ENCODE data around the gene PKN1. TPM values are rescaled to one million over a fixed set of nuclear protein-coding genes. Genes with fewer than 3 reads are reported as not detected.
"Not testable (repeated sequence)": the region's sequence is repeated elsewhere in the genome, so short reads cannot be mapped to it uniquely, and the experiment has no call there.

Gene PKN1
- total RNA-seq, 4 donors from 2014 or later: 56.2 to 129 (median 82.4) TPM

- no peak for TF ChIP-seq POLR2A (IDR thresholded peaks at IDR 0.05)
- TF ChIP-seq CTCF (IDR thresholded peaks at IDR 0.05): no peak
- Histone ChIP-seq H3K4me3 (no peak overlapping the region), H3K27ac (no peak overlapping the region), H3K36me3 (no peaks in the 10 kb centered on the region), H3K9me3 (no peaks in the 10 kb centered on the region), H3K4me1 (no peaks in the 10 kb centered on the region), H3K27me3 (no peaks in the 10 kb centered on the region)
- intact Hi-C loops (cut with DNase I; ENCODE audit: low total_unique reads): no loop called here
- DNase-seq: no peak
Observed at GRCh38 chr19:14449321-14449720, 16.2 kb downstream of the PKN1 start.

GRCh38 chr19:14450168-14450874, 17.2 kb downstream of the PKN1 start:
- H3K4me3 ChIP-seq: no peak overlapping the region
- no peaks in the 10 kb centered on the region for H3K4me1 ChIP-seq
- no peaks in the 10 kb centered on the region for H3K9me3 ChIP-seq
- no peaks in the 10 kb centered on the region for H3K27me3 ChIP-seq
- H3K36me3 ChIP-seq: no peaks in the 10 kb centered on the region
- TF ChIP-seq POLR2A (IDR thresholded peaks at IDR 0.05): no peak
- intact Hi-C loops (cut with DNase I; ENCODE audit: low total_unique reads): no loop called here
- no peak overlapping the region for H3K27ac ChIP-seq
- DNase-seq: peak in 1 of 2 donors; percentile 33

- intact Hi-C loops (cut with DNase I; ENCODE audit: low total_unique reads): no loop called here
- Histone ChIP-seq H3K4me3 (no peak overlapping the region), H3K9me3 (no peaks in the 10 kb centered on the region), H3K27ac (no peak overlapping the region), H3K36me3 (no peaks in the 10 kb centered on the region), H3K4me1 (no peaks in the 10 kb centered on the region), H3K27me3 (no peaks in the 10 kb centered on the region)
- no peak for TF ChIP-seq CTCF (IDR thresholded peaks at IDR 0.05)
- no peak for TF ChIP-seq POLR2A (IDR thresholded peaks at IDR 0.05)
- DNase-seq: no peak
Observed at GRCh38 chr19:14450876-14451275, 17.8 kb downstream of the PKN1 start.

GRCh38 chr19:14452303-14452702, 19.2 kb downstream of the PKN1 start:
- DNase-seq; H3K4me1 ChIP-seq; H3K27me3 ChIP-seq; H3K9me3 ChIP-seq; H3K4me3 ChIP-seq; H3K27ac ChIP-seq; intact Hi-C loops (cut with DNase I; ENCODE audit: low total_unique reads); H3K36me3 ChIP-seq: not testable (repeated sequence)

GRCh38 chr19:14459703-14460102, 26.6 kb downstream of the PKN1 start:
- H3K36me3 ChIP-seq: no peaks in the 10 kb centered on the region
- no peak overlapping the region for H3K27ac ChIP-seq
- DNase-seq: no peak
- H3K4me1 ChIP-seq: no peaks in the 10 kb centered on the region
- no peaks in the 10 kb centered on the region for H3K9me3 ChIP-seq
- H3K4me3 ChIP-seq: no peak overlapping the region
- no peaks in the 10 kb centered on the region for H3K27me3 ChIP-seq
- TF ChIP-seq POLR2A (IDR thresholded peaks at IDR 0.05) (no peak), CTCF (IDR thresholded peaks at IDR 0.05) (no peak)
- intact Hi-C loops (cut with DNase I; ENCODE audit: low total_unique reads): no loop called here

GRCh38 chr19:14460935-14461334, 27.8 kb downstream of the PKN1 start:
- H3K4me3 ChIP-seq: no peak overlapping the region
- no peak overlapping the region for H3K27ac ChIP-seq
- DNase-seq: no peak
- no peaks in the 10 kb centered on the region for H3K27me3 ChIP-seq
- TF ChIP-seq POLR2A (IDR thresholded peaks at IDR 0.05) (no peak), CTCF (IDR thresholded peaks at IDR 0.05) (no peak)
- intact Hi-C loops (cut with DNase I; ENCODE audit: low total_unique reads): no loop called here
- no peaks in the 10 kb centered on the region for H3K9me3 ChIP-seq
- H3K4me1 ChIP-seq: no peaks in the 10 kb centered on the region
- no peaks in the 10 kb centered on the region for H3K36me3 ChIP-seq

GRCh38 chr19:14462401-14462800, 29.3 kb downstream of the PKN1 start:
- DNase-seq; H3K9me3 ChIP-seq; intact Hi-C loops (cut with DNase I; ENCODE audit: low total_unique reads); H3K4me1 ChIP-seq; H3K27me3 ChIP-seq; H3K27ac ChIP-seq; H3K36me3 ChIP-seq; H3K4me3 ChIP-seq: not testable (repeated sequence)

Measured in uterus (tissue), 4 donors.